Liver (tissue), 3 donors: ENCODE measurements around the gene TCTN2.

ENCODE experiments used
- CTCF ChIP-seq: fragments of 150-350 bp; IDR thresholded peaks from 2 replicates; pipeline ENCODE4 v1.5.1; 2017; ENCODE audit warnings: improper control_type of control experiment, low read depth, low read length; ENCODE audit not compliant: missing input control
- FOXA1 ChIP-seq: IDR thresholded peaks from 2 replicates; pipeline ENCODE4 v1.6.1; 2016; ENCODE audit warnings: antibody characterized with exemption
- GABPA ChIP-seq, 2 donors: IDR thresholded peaks in 1 of 2; conservative IDR thresholded peaks in 1 of 2; 2 replicates each; pipeline ENCODE4 v1.6.1; 2016; ENCODE audit warnings: antibody characterized with exemption in 2 of 2, mild to moderate bottlenecking in 1 of 2, moderate library complexity in 1 of 2
- JUND ChIP-seq, 2 donors: IDR thresholded peaks; 2 replicates each; pipeline ENCODE4 v1.6.1; 2016; ENCODE audit warnings: antibody characterized with exemption in 2 of 2
- RAD21 ChIP-seq, 2 donors: IDR thresholded peaks; 2 replicates each; pipeline ENCODE4 v1.6.1; 2016; ENCODE audit warnings: antibody characterized with exemption in 2 of 2, mild to moderate bottlenecking in 2 of 2
- REST ChIP-seq: IDR thresholded peaks from 2 replicates; pipeline ENCODE4 v1.6.1; 2016; ENCODE audit warnings: antibody characterized with exemption, mild to moderate bottlenecking
- SP1 ChIP-seq: IDR thresholded peaks from 2 replicates; pipeline ENCODE4 v1.6.1; 2018; ENCODE audit warnings: antibody characterized with exemption, mild to moderate bottlenecking
- YY1 ChIP-seq: IDR thresholded peaks from 2 replicates; pipeline ENCODE4 v1.6.1; 2016; ENCODE audit warnings: antibody characterized with exemption, mild to moderate bottlenecking
- TF ChIP-seq, protein P1 (sequence below): IDR thresholded peaks from 2 replicates; pipeline ENCODE4 v1.6.1; 2016; ENCODE audit warnings: antibody characterized with exemption
- donor health status: healthy.
- donor health status: healthy.

DNA sequence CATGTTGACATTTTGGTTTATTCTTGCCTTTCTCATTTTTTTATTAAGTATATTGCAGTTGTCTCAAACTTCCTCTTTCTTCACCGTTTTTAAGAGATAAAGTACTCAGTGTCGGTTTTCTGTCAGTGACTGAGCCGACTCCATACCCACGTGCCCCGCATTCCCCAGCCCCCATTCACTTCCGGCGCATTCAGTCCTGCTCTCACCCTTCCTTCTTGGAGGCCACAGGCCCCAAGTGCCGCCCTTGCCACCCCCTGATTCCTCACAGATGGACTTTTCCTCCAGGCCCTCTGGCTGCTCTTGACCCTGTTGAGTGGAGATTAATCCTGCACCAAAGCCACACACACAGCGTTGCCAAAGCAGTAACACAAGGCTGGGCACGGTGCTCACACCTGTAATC is 72.1 kb downstream of the TCTN2 start:
- TF ChIP-seq RAD21 (IDR thresholded peaks at IDR 0.05), result no peak
- no peak for TF ChIP-seq CTCF
- no peak for TF ChIP-seq SP1
- TF ChIP-seq, protein P1, sequence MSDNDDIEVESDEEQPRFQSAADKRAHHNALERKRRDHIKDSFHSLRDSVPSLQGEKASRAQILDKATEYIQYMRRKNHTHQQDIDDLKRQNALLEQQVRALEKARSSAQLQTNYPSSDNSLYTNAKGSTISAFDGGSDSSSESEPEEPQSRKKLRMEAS, result no peak
- no peak for TF ChIP-seq JUND (IDR thresholded peaks at IDR 0.05)
- no peak for TF ChIP-seq FOXA1
- TF ChIP-seq GABPA (IDR thresholded peaks at IDR 0.05 in 1 of 2, conservative IDR thresholded peaks at IDR 0.05 in 1 of 2), result no peak
- TF ChIP-seq REST, result no peak
- no peak for TF ChIP-seq YY1
